Esophagus muscularis mucosa (tissue), 4 donors: Measurements from ENCODE around the gene LCE1C. TPM values are rescaled to one million over a fixed set of nuclear protein-coding genes. Genes with fewer than 3 reads are reported as not detected.

Experiments used
- DNase-seq: peaks from one replicate; pipeline ENCODE4 v3.0.0-alpha.2; 2017; ENCODE audit errors: extremely low spot score
- H3K27ac ChIP-seq, 4 donors: fragments of 200-600 bp; sonication (generic); replicated peaks in 1 of 4; 1 replicate in 3 of 4; 2 replicates in 1 of 4; pipeline ENCODE4 v1.5.1; 2016 to 2019; ENCODE audit warnings: mild to moderate bottlenecking in 1 of 4
- H3K27me3 ChIP-seq, 4 donors: fragments of 200-600 bp; sonication (generic); one replicate each; pipeline versions ENCODE4 v1.5.1 to v1.6.0; 2016 to 2019
- H3K36me3 ChIP-seq, 4 donors: fragments of 200-600 bp; sonication (generic); one replicate each; pipeline ENCODE4 v1.5.1; 2016 to 2019
- H3K4me1 ChIP-seq, 4 donors: fragments of 200-600 bp; sonication (generic); one replicate each; pipeline ENCODE4 v1.5.1; 2016 to 2019
- H3K4me3 ChIP-seq, 4 donors: fragments of 200-600 bp; sonication (generic); 1 replicate in 2 of 4; 2 replicates in 2 of 4; pipeline ENCODE4 v1.5.1; 2016 to 2019; ENCODE audit warnings: mild to moderate bottlenecking in 4 of 4, moderate library complexity in 1 of 4
- H3K9me3 ChIP-seq, 4 donors: fragments of 200-600 bp; sonication (generic); 1 replicate in 3 of 4; 2 replicates in 1 of 4; pipeline ENCODE4 v1.5.1; 2016 to 2019
- EP300 ChIP-seq: sonication (generic); formaldehyde crosslinking; IDR thresholded peaks from one replicate; pipeline ENCODE4 v1.6.1; 2017; ENCODE audit warnings: antibody characterized with exemption
- POLR2A ChIP-seq: fragments of 450-650 bp; IDR thresholded peaks from one replicate; pipeline ENCODE4 v1.6.1; 2017; ENCODE audit warnings: antibody characterized with exemption, moderate library complexity, mild to moderate bottlenecking, low read depth
- POLR2AphosphoS5 ChIP-seq, 2 donors: sonication (generic); formaldehyde crosslinking; IDR thresholded peaks; one replicate each; pipeline ENCODE4 v1.6.1; 2017; ENCODE audit warnings: antibody characterized with exemption in 2 of 2
- WGBS: methylation state at CpG from one replicate; pipeline ENCODE4 v1.1.5; 2018; 5-methylcytosine and 5-hydroxymethylcytosine counted together
- intact Hi-C: fragments of 100-400 bp; cut with DNase I; formaldehyde crosslinking; loops from one replicate; pipeline ENCODE4 v1.15.1; 2023
- total RNA-seq, 4 donors: library from RNA; depleted of rRNA; stranded (reverse); fragments of >200 nt; gene quantifications; one replicate each; pipeline versions ENCODE4 v1.1.0 to v1.2.1, GENCODE V29; 2016
- TF ChIP-seq, protein P1 (sequence below), 3 experiments: fragments of 200-600 bp in 2 of 3; fragments of 450-650 bp in 1 of 3; sonication (generic) in 2 of 3; IDR thresholded peaks; one replicate each; pipeline ENCODE4 v1.5.1; 2017 to 2019; ENCODE audit warnings: antibody characterized with exemption in 3 of 3, mild to moderate bottlenecking in 2 of 3, moderate library complexity in 1 of 3

The LCE1C gene
- total RNA-seq, 4 donors from 2014 or later, result not detected

DNA sequence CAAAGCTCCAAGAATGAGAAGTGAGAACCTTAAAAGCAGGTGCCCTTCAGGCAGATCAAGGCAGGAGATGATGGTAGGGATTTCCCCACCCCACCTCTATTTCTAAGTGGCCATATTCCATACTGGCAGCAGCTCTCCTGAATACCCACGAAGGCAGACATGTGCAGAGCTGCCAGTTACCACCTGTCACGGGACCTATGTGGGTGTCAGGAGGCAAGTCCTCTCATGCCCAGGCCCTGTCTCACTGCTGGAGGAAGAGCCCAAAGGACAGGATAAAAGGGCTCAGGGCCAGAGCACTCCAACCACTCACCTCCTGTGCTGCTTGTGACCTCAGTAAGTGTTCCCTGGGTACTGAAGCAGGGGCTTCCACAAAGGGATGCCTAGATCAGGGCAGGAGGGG, 4.6 kb upstream of the LCE1C start:
- no peak overlapping the region for H3K4me3 ChIP-seq
- no peaks in the 10 kb centered on the region for H3K9me3 ChIP-seq
- no peaks in the 10 kb centered on the region for H3K4me1 ChIP-seq
- DNase-seq, result no peak
- H3K27ac ChIP-seq, result no peak overlapping the region
- 73% methylated on average over 2 of the region's 2 CpGs for WGBS
- no peaks in the 10 kb centered on the region for H3K27me3 ChIP-seq
- H3K36me3 ChIP-seq, result no peaks in the 10 kb centered on the region
- intact Hi-C loops, result no loop called here
- no peak for TF ChIP-seq EP300
- no peak for TF ChIP-seq POLR2A
- TF ChIP-seq, protein P1, sequence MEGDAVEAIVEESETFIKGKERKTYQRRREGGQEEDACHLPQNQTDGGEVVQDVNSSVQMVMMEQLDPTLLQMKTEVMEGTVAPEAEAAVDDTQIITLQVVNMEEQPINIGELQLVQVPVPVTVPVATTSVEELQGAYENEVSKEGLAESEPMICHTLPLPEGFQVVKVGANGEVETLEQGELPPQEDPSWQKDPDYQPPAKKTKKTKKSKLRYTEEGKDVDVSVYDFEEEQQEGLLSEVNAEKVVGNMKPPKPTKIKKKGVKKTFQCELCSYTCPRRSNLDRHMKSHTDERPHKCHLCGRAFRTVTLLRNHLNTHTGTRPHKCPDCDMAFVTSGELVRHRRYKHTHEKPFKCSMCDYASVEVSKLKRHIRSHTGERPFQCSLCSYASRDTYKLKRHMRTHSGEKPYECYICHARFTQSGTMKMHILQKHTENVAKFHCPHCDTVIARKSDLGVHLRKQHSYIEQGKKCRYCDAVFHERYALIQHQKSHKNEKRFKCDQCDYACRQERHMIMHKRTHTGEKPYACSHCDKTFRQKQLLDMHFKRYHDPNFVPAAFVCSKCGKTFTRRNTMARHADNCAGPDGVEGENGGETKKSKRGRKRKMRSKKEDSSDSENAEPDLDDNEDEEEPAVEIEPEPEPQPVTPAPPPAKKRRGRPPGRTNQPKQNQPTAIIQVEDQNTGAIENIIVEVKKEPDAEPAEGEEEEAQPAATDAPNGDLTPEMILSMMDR (IDR thresholded peaks at IDR 0.05), result no peak
- no peak for TF ChIP-seq POLR2AphosphoS5 (IDR thresholded peaks at IDR 0.05)

DNA sequence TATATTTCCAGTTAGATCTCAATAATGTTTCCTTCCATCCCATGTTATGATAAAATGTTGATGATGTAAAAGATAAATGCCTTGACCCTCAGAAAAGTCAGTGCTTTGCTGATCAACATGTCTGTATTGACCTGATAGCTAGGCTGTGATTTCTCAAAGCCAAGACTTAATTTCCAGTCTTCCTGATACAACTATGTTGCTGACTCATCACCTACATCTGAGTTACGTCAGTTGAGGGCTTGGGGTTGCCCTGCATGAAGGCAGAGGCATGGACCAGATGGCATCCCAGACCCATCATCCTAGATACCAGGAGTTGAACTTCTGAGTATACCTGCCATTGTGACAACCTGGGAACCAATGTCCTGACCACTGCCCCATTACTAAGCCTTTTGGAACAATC, 5.1 kb downstream of the LCE1C start:
- no peak overlapping the region for H3K4me3 ChIP-seq
- DNase-seq, result no peak
- 83% methylated on average over 1 of the region's 1 CpG for WGBS

DNA sequence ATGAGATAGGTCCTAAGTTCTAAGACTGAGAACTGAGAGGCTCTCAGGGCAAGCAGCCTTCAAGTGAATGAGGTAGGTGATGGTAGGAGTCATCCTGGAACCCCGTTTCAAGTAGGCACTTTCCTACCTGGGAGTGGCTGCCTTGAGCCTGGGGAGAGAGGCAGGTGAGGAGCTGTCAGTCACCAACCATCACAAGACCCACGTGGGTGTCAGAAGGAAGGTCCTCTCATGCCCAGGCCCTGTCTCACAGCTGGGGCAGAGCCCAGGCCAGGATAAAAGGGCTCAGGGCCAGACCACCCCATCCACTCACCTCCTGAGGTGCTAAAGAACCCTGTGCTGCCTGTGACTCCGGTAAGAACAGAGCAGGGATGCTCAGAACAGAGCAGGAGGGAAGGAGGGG, 10.0 kb downstream of the LCE1C start, which contains the start of gene LCE1D:
TSS of gene LCE1D (plus strand) at position 301 of the 400 bp plus-strand sequence. CDS start 1,074 bp downstream, outside the sequence.
- H3K9me3 ChIP-seq, result no peaks in the 10 kb centered on the region
- H3K27me3 ChIP-seq, result no peaks in the 10 kb centered on the region
- no peaks in the 10 kb centered on the region for H3K36me3 ChIP-seq
- 63% methylated on average over 3 of the region's 3 CpGs for WGBS
- H3K27ac ChIP-seq, result no peak within 1 kb of the TSS
- peak; percentile 64 for DNase-seq
- intact Hi-C loops, result no loop called here
- TF ChIP-seq, protein P1 (IDR thresholded peaks at IDR 0.05), result no peak
- TF ChIP-seq EP300, result no peak
- H3K4me3 ChIP-seq, result no peak within 1 kb of the TSS
- no peaks in the 10 kb centered on the region for H3K4me1 ChIP-seq

More for the DNA sequence above, 5.1 kb downstream of the LCE1C start:
- Histone ChIP-seq H3K27ac (no peak overlapping the region), H3K27me3 (peaks cover 0 to 4% (median 0%) of the 10 kb centered on the region in 4 donors), H3K4me1 (peaks cover 0 to 4% (median 0%) of the 10 kb centered on the region in 4 donors), H3K36me3 (no peaks in the 10 kb centered on the region), H3K9me3 (no peaks in the 10 kb centered on the region)
- intact Hi-C loops, result no loop called here
- TF ChIP-seq EP300, result no peak
- TF ChIP-seq, protein P1 (IDR thresholded peaks at IDR 0.05), result no peak
- no peak for TF ChIP-seq POLR2A
- no peak for TF ChIP-seq POLR2AphosphoS5 (IDR thresholded peaks at IDR 0.05)

DNA sequence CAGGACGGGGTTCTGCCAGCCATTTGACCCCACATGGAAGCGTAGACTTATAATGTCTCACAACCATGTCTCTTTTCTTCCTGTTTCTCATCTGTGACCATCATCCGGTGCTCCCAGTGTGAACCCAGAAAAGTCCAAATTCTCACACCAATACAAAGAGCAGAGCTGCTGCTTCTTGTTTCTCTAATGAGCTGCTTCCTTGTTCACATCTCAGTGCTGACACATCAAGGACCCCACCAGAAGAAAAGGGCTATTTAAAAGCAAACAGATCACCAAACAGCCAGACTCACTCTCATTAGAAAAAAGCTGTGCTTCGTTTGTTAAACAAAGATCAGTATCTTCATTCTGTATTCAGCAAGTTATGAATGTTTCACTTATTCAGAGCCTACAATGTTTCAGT, 10.8 kb downstream of the LCE1C start:
- DNase-seq, result peak; percentile 19
- Histone ChIP-seq H3K4me3 (no peak overlapping the region), H3K36me3 (no peaks in the 10 kb centered on the region), H3K9me3 (no peaks in the 10 kb centered on the region), H3K4me1 (no peaks in the 10 kb centered on the region), H3K27me3 (no peaks in the 10 kb centered on the region), H3K27ac (no peak overlapping the region)
- WGBS, result 71% methylated on average over 4 of the region's 4 CpGs
- TF ChIP-seq, protein P1 (IDR thresholded peaks at IDR 0.05), result no peak
- TF ChIP-seq POLR2A, result no peak
- no peak for TF ChIP-seq EP300
- TF ChIP-seq POLR2AphosphoS5 (IDR thresholded peaks at IDR 0.05), result no peak
- intact Hi-C loops, result no loop called here

DNA sequence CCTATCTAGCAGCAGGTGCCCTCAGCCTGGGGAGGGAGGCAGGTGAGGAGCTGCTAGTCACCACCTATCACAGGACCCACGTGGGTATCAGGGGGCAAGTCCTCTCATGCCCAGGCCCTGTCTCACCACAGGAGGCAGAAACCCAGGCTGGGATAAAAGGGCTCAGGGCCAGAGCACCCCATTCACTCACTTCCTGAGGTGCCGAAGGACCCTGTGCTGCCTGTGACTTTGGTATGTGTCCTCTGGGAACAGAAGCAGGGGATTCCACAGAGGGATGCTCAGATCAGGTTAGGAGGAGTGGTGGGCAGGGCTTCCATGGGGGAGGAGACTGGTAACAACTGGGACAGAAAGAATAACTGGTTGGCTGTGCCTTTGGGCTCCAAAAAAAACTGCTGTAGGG, 20.4 kb downstream of the LCE1C start, which contains the start of gene LCE1E:
TSS of gene LCE1E (plus strand) at position 181 of the 400 bp plus-strand sequence. CDS start 1,043 bp downstream, outside the sequence.
- intact Hi-C loops, result no loop called here
- Histone ChIP-seq H3K27ac (no peak within 1 kb of the TSS), H3K27me3 (no peaks in the 10 kb centered on the region), H3K9me3 (no peaks in the 10 kb centered on the region), H3K36me3 (no peaks in the 10 kb centered on the region), H3K4me3 (no peak within 1 kb of the TSS), H3K4me1 (no peaks in the 10 kb centered on the region)
- DNase-seq, result no peak
- WGBS, result 69% methylated on average over 2 of the region's 2 CpGs
- TF ChIP-seq POLR2A, result no peak
- no peak for TF ChIP-seq EP300
